Measurements from ENCODE around the gene RTN1. TPM values are rescaled to one million over a fixed set of nuclear protein-coding genes. Genes with fewer than 3 reads are reported as not detected.
"Not testable (repeated sequence)": the region's sequence is repeated elsewhere in the genome, so short reads cannot be mapped to it uniquely, and the experiment has no call there.

Gene RTN1
- total RNA-seq, 1 donor from 2014 or later: 5.2 TPM

DNA sequence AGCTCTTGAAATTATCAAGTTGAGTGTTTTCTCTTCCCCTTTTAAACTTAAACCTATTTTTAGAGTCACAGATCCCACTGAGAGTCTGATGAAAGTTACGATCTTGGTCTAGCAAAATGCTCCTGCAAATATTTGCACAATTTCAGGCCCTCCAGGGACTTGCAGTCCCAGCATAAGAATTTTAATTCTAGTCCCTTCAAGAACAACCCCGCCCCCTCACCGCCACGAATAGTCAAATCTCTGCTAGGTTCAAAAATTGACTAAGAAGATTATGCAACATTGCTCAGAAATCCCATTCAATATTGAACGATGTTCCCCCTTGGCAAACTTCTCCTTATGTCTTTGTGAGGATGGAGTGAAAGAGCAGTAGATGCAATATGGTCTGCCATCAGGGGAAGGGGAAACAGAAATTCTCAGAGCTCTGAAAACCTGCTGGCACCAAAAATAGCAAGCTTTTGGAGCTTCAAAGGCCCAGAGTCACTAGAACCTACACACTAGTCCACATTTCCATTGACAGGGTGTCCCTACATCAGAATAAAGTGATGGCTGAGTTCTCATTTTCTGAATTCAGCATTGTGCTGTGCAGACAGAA, 166.4 kb downstream of the RTN1 start:
- no peak for DNase-seq (ENCODE audit: low spot score)

DNA sequence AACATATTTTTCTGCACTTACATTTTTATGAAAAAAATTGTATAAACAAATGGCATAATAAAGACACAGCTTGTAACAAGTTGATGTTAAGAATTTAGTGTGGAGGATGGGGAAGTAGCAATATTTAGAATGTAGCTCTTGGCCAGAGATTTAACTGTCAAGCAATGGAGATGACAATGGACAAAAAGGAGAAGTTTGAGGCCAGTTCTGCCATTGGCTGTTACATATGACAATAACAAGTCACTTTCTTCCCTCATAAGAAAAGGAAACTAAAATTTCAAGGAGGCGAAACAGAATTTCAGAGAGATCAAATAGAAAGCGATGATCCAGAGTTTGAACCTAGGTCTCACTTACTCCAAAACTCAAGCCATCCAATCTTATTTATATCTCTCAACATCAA, 171.1 kb downstream of the RTN1 start:
- no peak for DNase-seq (ENCODE audit: low spot score)

DNA sequence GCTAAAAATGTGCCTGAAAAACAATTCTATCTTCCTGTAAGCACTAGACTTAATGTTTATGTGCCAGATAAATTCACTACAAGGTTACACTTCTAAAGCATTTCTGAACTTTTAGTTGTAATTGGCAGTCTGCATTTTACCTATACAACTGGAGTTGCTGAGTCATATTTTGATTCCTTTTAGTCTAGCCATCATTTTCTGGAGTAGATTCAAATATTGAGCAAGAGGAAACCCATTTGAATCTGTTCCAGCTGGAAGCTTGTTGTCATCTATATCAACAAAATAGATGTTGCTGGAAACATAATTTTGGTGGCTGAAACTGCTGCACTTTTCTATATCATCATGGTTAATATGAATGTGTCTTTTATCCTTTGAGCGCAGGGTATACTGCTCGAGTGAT, 171.8 kb downstream of the RTN1 start:
- no peak for DNase-seq (ENCODE audit: low spot score)

DNA sequence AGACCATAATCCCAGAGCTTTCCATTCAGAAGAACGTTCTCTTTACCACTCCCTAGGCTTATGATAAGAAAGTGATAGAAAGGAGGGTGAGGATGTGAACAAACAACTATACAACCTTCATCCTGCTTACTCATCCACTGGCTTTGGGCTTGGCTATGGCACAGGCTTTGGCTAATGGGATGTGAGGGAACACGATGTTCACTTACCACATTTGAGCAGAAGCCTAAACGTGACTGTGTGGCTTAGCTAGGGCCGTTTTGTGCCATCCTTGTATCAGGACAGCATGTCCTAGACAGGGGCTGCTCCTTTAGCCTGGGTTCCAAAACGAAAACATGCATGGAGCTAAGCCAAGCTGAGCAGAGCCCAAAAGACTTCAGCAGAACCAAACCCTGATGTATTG, 175.4 kb downstream of the RTN1 start:
- no peak for DNase-seq (ENCODE audit: low spot score)

DNA sequence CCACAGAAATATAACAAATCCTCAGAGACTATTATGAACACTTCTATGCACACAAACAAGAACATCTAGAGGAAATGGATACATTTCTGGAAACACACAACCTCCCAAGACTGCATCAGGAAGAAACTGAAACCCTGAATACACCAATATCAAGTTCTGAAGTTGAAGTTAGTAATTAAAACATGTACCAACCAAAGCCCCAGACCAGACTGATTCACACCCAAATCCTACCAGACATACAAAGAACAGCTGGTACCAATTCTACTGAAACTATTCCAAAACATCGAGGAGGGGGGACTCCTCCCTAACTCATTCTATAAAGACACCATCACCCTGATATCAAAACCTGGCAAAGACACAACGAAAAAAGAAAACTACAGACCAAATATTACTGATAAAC, 179.3 kb downstream of the RTN1 start:
- DNase-seq (ENCODE audit: low spot score): no peak

DNA sequence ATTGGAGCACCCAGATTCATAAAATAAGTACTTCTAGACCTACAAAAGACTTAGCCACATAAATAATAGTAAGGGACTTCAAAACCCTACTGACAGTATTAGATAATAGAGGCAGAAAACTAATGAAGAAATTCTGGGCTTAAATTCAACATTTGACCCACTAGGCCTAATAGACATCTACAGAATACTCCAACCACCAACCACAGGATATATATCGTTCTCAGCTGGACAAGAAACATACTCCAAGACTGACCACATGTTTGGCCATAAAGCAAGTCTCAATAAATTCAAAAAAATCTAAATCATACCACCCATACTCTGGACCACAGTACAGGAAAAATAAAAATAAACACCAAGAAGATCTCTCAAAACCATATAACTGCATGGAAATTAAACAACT, 180.2 kb downstream of the RTN1 start:
- DNase-seq (ENCODE audit: low spot score): no peak

DNA sequence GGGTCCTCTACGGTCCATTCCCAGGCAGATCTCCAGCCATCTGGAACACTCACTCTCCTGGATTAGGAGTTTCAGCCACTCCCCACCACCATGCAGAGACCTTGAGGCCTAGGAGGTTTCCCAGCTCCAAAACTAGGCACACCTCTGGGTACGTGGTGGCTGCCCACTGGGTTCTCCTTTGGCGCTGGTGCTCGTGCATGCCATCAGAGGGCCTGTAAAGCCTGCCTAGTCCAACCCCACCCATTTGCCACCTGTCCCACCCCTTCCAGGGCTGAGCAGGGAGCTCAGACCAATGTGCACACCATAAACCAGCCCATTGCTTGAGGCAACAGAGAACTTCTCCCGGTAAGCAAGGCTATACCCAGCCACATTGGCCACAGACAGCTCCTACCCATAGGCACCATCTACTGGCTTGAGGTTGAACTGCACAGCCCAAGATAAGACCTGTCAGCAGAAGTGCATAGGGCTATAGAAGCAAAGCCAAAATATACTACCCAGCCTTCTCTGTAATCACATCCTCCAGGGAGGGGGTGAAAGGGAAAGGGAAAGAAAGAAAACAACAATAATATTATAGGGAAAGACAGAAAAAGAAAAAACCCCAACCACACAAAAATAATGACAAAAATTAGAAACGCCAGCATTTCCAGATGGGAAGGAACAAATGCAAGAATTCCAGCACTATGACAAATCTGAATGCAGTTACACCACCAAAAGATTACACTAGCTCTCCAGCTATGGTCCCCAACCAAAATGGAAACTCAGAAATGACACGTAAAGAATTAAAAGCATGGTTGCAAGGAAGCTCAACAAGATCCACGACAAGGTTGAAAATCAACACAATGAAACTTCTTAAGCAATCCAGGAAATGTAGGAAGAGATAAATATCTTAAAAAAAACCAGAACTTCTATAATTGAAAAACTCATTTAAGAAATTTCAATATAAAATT, 182.1 kb downstream of the RTN1 start:
- DNase-seq (ENCODE audit: low spot score): no peak

DNA sequence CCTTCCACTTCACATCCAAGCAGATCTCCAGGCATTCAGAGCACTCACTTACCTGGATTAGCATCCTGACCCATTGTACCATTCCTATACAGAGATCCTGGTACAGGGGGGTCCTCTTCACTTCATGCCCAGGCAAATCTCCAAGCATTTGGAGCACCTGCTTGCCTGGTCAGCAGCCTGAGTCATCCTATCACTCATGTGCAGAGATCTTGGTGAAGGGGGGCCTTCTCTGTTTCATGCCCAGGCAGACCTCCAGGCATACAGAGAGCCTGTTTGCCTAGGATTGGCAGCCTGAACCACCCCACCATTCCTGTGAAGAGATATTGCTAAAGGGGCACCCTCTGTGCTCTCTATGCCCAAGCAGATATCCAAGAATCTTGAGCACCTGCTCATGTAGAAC, 182.9 kb downstream of the RTN1 start:
- no peak for DNase-seq (ENCODE audit: low spot score)

DNA sequence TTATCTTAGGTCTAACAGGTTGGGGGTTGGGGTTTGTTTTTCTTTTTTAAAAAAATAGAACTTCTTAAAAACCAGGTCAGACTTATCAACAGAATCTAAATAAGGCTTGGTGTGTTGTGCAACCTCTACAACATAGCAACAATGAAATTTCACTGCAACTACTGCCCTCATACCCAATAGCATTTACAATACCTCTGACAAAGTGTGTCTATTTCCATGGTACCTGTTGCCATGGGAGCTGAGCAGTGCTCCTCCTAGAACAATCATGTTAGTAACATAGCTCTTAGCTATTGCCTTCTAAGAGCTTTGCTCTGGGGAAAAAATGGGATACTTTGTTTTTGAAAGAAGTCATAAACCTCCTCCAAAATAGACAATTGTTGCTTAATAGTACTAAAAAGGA, 190.7 kb downstream of the RTN1 start:
- DNase-seq (ENCODE audit: low spot score): no peak

DNA sequence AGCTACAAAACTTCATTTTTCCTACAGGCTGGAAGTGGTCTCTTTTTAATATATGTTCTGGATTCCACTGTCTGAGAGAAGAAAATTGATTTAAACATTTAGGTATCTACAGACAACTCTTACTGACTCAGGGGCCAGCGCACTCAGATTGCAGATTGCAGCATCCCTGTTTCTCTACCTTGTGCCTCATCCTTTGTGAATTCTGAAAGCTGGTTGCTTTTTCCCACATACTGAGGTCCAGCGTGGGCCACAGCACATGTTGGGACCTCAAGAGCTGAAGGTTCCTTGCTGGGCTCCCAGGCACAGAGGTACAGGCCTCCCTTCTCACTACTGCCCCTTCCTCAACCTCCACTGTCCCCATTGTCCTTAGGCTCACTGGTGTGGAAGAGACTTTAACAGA, 192.2 kb downstream of the RTN1 start:
- no peak for DNase-seq (ENCODE audit: low spot score)

DNA sequence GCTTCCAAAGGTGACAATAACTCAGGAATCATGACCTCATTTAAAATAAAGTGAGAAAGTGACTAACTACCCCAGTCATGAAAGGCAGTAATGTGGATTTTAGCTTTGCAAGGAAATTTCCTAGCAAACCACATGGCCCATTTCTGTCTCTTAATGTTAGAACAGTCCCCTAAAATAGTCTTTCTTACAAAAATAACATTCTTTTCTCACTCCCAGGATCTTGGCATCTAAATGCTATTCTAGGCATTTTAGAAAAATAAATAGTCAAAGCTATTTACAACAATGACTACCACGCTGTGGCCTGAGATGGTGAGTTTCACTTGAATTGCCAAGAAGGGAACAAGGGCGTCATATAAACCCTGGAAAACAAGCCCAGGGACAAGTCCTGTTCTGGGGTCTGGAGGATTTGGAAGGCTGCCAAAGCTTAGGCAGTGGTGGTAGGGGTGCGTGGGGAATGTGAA, 192.8 kb downstream of the RTN1 start:
- no peak for DNase-seq (ENCODE audit: low spot score)

DNA sequence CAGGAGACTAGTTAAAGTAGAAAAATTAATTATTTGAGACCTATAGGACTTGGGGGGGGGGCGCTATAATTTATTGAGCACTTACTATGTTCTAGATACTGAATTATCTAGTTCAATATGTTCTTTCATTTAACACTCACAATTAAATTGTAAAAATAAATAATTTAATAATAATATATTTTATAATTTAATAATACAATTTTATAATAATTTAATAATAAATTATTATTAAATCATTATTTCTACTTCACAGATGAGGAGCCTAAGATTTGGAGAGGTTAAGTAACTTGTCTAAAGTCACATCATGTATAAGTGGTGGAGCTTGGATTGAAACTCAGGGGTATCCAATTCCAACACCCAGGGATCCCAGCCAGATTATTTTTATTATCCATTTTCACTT, 195.2 kb downstream of the RTN1 start:
- no peak for DNase-seq (ENCODE audit: low spot score)

DNA sequence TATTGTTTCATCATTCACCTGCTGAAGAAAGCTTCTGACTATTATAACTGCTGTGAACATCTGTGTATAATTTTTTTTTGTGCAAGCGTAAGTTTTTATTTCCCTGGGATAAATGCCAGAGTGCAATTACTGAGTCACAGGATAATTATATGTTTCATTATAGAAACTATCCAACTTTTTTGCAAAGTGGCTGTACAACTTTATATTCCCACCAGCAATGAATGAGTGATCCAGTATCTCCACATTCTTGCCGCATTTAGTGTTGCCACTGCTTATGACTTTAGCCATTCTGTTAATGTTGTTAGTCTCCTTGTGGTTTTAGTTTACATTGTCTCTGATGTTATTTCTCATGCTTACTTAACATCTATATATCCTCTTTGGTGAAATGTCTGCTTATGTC, 205.8 kb downstream of the RTN1 start:
- no peak for DNase-seq (ENCODE audit: low spot score)

DNA sequence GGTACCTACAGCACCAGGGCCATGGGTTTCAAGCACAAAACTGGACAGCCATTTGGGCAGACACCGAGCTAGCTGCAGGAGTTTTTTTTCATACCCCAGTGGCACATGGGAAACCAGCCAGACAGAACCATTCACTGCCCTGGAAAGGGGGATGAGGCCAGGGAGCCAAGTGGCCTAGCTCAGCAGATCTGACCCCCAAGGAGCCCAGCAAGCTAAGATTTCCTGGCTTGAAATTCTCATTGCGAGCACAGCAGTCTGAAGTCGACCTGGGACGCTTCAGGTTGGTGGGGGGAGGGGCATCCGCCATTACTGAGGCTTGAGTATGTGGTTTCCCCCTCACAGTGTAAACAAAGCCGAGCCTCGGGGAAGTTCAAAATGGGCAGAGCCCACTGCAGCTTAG, 212.8 kb downstream of the RTN1 start:
- no peak for DNase-seq (ENCODE audit: low spot score)

DNA sequence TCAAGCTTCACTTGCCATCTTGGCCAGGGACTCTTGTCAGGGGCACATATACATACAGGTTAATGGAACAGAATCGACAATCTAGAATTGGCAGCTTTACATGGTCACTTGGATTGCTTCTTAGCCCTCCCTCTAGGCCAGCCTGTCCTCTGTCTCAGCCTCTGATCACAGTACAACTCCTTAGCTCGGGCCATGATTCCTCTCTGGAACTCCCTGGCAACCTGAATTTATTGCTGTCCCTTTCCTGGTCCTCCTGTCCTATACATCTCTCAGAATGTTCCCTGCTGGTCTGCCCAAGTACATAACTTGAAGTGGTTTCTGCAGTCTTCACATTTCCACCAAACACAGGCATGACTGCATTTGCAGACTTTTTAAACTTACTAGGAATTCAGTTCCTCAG, 214.1 kb downstream of the RTN1 start:
- no peak for DNase-seq (ENCODE audit: low spot score)

DNA sequence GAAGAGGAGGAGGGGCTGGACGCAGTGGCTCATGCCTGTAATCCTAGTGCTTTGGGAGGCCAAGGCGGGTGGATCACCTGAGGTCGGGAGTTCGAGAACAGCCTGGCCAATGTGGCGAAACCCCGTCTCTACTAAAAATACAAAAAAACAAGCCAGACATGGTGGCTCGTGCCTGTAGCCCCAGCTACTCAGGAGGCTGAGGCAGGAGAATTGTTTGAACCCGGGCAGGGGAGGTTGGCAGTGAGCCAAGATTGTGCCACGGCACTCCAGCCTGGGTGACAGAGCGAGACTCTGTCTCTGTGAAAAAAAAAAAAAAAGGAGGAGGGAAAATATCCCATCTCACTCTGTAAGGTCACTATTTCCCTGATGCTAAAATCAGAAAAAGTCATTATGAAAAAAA, 216.4 kb downstream of the RTN1 start:
- not testable (repeated sequence) for DNase-seq (ENCODE audit: low spot score)

DNA sequence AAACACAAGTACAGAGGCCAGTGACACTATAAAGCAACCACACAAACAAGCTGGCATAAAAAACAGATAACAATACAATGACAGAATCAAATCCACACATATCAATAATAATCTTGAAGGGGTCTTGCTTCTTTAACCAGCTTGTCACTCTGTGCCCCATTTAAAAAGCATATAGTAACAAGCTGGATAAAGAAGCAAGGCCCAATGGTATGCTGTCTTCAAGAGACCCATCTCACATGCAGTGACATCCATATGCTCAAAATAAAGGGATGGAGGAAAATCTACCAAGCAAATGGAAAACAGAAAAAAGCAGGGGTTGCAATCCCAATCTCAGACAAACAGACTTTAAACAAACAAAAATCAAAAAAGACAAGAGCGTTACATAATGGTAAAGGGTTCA, 223.7 kb downstream of the RTN1 start:
- DNase-seq (ENCODE audit: low spot score): not testable (repeated sequence)

DNA sequence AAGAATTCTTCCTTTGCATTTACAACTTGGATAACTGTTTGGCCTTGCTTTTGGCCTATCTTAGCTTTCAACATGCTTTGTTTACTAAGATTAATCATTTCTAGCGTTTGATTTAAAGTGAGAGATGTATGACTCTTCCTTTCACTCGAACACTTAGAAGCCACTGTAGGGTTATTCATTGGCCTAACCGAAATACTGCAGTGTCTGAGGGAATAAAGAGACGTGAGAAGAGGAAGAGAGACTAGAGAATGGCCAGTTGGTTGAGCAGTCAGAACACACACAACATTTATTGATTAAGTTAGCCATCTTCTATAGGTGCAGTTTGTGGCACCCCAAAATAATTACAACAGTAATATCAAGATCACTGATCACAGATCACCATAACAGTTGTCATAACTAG, 231.7 kb downstream of the RTN1 start:
- no peak for DNase-seq (ENCODE audit: low spot score)

DNA sequence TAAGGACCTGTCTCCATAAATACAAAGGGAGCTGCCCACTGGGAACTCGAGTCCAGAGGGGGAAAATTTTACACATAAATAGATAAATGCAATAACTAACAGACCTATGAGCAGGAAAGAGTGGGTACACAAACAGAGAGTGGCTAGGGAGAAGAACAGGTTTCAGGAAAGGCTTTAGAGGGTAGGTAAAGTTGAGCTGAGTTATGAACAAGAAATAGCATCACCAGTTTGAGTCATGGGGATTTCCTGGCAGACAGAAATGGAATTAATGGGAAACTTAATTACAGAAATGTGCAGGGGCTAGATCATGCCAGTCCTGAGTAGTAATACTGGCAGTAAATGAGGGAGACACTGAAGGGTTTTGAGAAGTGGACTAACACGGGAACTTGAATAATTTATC, 236.0 kb downstream of the RTN1 start:
- DNase-seq (ENCODE audit: low spot score): no peak

DNA sequence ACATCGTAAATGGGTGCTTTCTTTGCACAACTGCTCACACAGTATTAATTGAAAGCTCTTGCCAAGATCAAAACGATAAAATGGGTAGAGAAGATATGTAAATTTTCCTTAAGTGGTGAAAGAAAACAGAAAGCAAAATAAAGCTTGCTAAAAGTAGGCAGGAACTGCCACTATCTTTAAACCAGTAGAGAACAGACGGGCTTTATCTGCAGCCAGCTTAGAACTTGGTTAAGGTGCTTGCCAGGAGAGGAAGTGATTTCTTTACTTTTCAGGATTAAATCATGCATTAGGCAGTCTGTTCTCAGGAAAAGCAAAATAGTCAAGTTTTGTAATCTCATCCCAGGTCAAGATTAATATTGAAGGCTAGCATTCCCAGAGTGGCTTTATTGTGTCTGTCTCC, 237.1 kb downstream of the RTN1 start:
- DNase-seq (ENCODE audit: low spot score): no peak

DNA sequence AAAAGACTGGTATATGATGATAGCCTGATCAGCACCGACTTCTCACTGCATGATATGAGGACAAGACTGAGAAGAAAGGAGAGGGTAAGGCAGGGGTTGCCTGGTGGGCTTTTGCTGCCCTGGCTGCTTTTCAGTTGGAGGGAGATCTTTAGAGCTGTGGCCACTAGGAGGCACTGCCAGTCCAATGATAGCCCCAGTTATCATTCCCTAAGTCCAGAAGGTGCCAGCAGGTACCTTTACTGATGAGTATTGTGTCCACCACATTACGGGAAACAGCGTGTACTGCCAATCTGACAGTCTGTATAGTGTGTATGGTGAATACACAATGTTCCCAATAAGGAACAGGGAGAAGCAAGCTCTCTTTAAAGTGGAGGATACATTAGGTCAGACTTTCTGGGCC, 238.2 kb downstream of the RTN1 start:
- DNase-seq (ENCODE audit: low spot score): no peak

DNA sequence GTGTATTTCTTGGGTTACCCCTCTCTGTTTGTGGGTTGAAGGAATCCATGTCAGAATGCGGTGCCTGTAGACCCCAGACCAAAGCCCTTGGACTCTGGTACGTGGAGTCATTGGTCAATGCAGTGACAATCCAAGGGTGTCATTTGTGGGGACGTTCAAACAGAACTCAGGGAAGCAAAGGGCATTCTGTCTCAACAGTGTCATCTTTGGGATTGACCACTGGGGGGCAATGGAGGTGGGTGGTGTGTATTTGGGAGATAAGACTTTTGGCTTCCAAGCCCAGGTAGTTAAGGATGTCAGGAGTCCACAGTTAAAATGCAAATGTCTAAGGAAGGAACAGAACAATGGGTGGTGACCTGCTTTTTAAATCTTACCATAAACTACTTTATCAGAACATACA, 239.3 kb downstream of the RTN1 start:
- DNase-seq (ENCODE audit: low spot score): no peak

DNA sequence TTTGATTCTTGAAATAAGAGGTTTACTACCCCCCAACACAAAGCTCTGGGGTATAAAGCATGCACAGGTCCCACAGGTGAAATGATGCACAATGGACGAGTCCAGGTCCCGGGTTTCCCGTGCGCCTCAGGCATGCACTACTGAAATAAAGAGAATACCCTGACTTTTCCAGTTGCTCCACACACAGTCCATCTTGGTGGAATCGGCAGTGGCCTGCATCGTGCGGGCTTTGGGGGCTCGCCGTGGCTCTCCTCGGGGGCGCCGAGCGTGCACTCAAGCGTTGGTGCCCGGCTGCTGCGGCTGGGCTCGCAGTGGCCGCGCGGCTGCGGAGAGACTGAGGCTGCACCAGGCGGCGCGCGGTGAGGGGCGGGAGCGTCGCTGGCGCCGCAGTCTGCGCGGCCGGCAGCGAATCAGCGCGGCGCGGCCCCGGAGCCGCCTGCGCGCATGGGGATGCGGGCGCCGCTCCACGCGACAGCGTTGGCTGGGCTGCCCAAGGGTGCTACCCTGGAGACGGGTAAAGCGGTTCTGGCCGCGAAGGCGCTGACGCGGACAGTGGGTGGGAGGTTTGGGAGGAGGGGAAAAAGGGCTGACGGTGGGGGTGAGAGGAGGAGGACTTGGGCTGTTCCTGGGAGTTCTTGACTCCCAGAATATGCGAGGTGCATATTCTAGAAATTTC, 240.2 kb downstream of the RTN1 start:
- DNase-seq (ENCODE audit: low spot score): no peak
